NT2/D1 (cell line): ENCODE data around the gene SERPINB6.
"Not testable (repeated sequence)": the region's sequence is repeated elsewhere in the genome, so short reads cannot be mapped to it uniquely, and the experiment has no call there.

Experiments used
- SUZ12 ChIP-seq: IDR thresholded peaks from 2 replicates; pipeline ENCODE4 v1.6.1; 2011; ENCODE audit not compliant: insufficient read length, insufficient read depth; ENCODE audit errors: extremely low read depth
- ZNF274 ChIP-seq: IDR thresholded peaks from 2 replicates; pipeline ENCODE4 v1.6.1; 2011; ENCODE audit warnings: mild to moderate bottlenecking, low read depth, low read length

DNA sequence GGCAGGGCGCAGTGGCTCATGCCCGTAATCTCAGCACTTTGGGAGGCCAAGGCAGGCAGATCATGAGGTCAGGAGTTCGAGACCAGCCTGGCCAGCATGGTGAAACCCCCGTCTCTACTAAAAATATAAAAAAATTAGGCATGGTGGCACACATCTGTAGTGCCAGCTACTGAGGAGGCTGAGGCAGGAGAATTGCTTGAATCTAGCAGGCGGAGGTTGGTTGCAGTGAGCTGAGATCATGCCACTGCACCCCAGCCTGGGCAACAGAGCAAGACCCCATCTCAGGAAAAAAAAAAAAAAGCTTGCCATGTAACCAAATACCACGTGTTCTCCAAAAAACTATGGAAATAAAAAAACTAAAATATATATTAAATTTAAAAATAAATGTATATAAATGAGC, 1.8 kb upstream of the SERPINB6 start:
- not testable (repeated sequence) for TF ChIP-seq ZNF274, SUZ12
